Measurements from ENCODE around the gene AFF3.
A peak's percentile ranks its signal among the peaks of the same experiment; 100 is the strongest.

The AFF3 gene

GRCh38 chr2:100046961-100047947 lies 95.1 kb downstream of the AFF3 start:
- Histone ChIP-seq H3K36me3 (ENCODE audit: control insufficient read depth in 1 of 2, insufficient read depth in 2 of 2, low read depth in 1 of 2, low read length in 2 of 2) (peaks cover 0 to 15% of the 10 kb centered on the region in 2 experiments), H2AFZ (ENCODE audit: low read depth, low read length) (no peak overlapping the region), H3K27ac (ENCODE audit: low read length, poor library complexity, severe bottlenecking) (no peak overlapping the region), H3K14ac (ENCODE audit: low read length in 2 of 2) (peak overlapping the region in 1 of 2 experiments; percentile 88), H2BK120ac (ENCODE audit: low read depth, low read length) (peak overlapping the region; percentile 42), H2BK5ac (ENCODE audit: low read depth, low read length, poor library complexity, severe bottlenecking) (no peak overlapping the region), H2AK5ac (ENCODE audit: low read length, severe bottlenecking) (no peak overlapping the region), H3K9me3 (ENCODE audit: control insufficient read depth, low read length) (no peaks in the 10 kb centered on the region), H3K4me1 (ENCODE audit: control insufficient read depth, insufficient read depth, low read depth, low read length) (no peaks in the 10 kb centered on the region), H3K79me1 (replicated peaks; ENCODE audit: low read length, poor library complexity, severe bottlenecking) (peaks cover 34% of the 10 kb centered on the region), H3K4me3 (ENCODE audit: insufficient read depth in 1 of 2, low read depth in 1 of 2, low read length in 2 of 2) (peak overlapping the region in 1 of 2 experiments; percentile 29), H3K4me2 (ENCODE audit: low read length, poor library complexity, severe bottlenecking) (no peak overlapping the region), H4K91ac (ENCODE audit: low read length) (peak overlapping the region; percentile 65), H3K23ac (ENCODE audit: low read length in 2 of 2) (no peak overlapping the region), H3K4ac (ENCODE audit: low read depth in 1 of 2, low read length in 2 of 2) (peak overlapping the region in 1 of 2 experiments; percentile 71), H3K18ac (ENCODE audit: low read depth in 1 of 2, low read length in 2 of 2) (peak overlapping the region; percentile 81 to 88), H3K27me3 (ENCODE audit: control insufficient read depth in 1 of 2, insufficient read depth in 1 of 2, low read length in 2 of 2) (peaks cover 0 to 3% of the 10 kb centered on the region in 2 experiments), H2BK12ac (ENCODE audit: low read length in 2 of 2) (peak overlapping the region; percentile 84 to 95), H2BK15ac (ENCODE audit: low read depth, poor library complexity, severe bottlenecking) (peak overlapping the region; percentile 71), H4K8ac (ENCODE audit: low read length) (peak overlapping the region; percentile 69), H3K9ac (ENCODE audit: low read length) (no peak overlapping the region)
- DNase-seq: peak; percentile 79
- 70% methylated on average over 13 of the region's 15 CpGs for WGBS

- WGBS: 89% methylated on average over 8 of the region's 9 CpGs
These were observed 97.4 kb downstream of the AFF3 start for GRCh38 chr2:100045000-100045399.

GRCh38 chr2:100043891-100044255 lies 98.5 kb downstream of the AFF3 start:
- Histone ChIP-seq H3K23ac (ENCODE audit: low read length in 2 of 2) (peak overlapping the region in 1 of 2 experiments; percentile 20), H2BK12ac (ENCODE audit: low read length in 2 of 2) (no peak overlapping the region), H3K9ac (ENCODE audit: low read length) (no peak overlapping the region), H3K36me3 (ENCODE audit: control insufficient read depth in 1 of 2, insufficient read depth in 2 of 2, low read depth in 1 of 2, low read length in 2 of 2) (peaks cover 0 to 12% of the 10 kb centered on the region in 2 experiments), H4K91ac (ENCODE audit: low read length) (no peak overlapping the region), H3K4me3 (ENCODE audit: insufficient read depth in 1 of 2, low read depth in 1 of 2, low read length in 2 of 2) (no peak overlapping the region), H3K4ac (ENCODE audit: low read depth in 1 of 2, low read length in 2 of 2) (no peak overlapping the region), H3K9me3 (ENCODE audit: control insufficient read depth, low read length) (no peaks in the 10 kb centered on the region), H4K8ac (ENCODE audit: low read length) (no peak overlapping the region), H2BK120ac (ENCODE audit: low read depth, low read length) (no peak overlapping the region), H3K27ac (ENCODE audit: low read length, poor library complexity, severe bottlenecking) (no peak overlapping the region), H2BK5ac (ENCODE audit: low read depth, low read length, poor library complexity, severe bottlenecking) (no peak overlapping the region), H2BK15ac (ENCODE audit: low read depth, poor library complexity, severe bottlenecking) (no peak overlapping the region), H3K27me3 (ENCODE audit: control insufficient read depth in 1 of 2, insufficient read depth in 1 of 2, low read length in 2 of 2) (peaks cover 0 to 11% of the 10 kb centered on the region in 2 experiments), H3K4me2 (ENCODE audit: low read length, poor library complexity, severe bottlenecking) (no peak overlapping the region), H3K4me1 (ENCODE audit: control insufficient read depth, insufficient read depth, low read depth, low read length) (peaks cover 1% of the 10 kb centered on the region), H3K14ac (ENCODE audit: low read length in 2 of 2) (no peak overlapping the region), H3K79me1 (replicated peaks; ENCODE audit: low read length, poor library complexity, severe bottlenecking) (peaks cover 37% of the 10 kb centered on the region), H2AK5ac (ENCODE audit: low read length, severe bottlenecking) (no peak overlapping the region), H3K18ac (ENCODE audit: low read depth in 1 of 2, low read length in 2 of 2) (no peak overlapping the region), H2AFZ (ENCODE audit: low read depth, low read length) (no peak overlapping the region)
- WGBS: 98% methylated on average over 5 of the region's 8 CpGs
- no peak for DNase-seq

More at GRCh38 chr2:100045000-100045399, 97.4 kb downstream of the AFF3 start:
- Histone ChIP-seq H3K36me3 (ENCODE audit: control insufficient read depth in 1 of 2, insufficient read depth in 2 of 2, low read depth in 1 of 2, low read length in 2 of 2) (peaks cover 0 to 12% of the 10 kb centered on the region in 2 experiments), H4K8ac (ENCODE audit: low read length) (peak overlapping the region; percentile 6), H2AK5ac (ENCODE audit: low read length, severe bottlenecking) (no peak overlapping the region), H2BK5ac (ENCODE audit: low read depth, low read length, poor library complexity, severe bottlenecking) (no peak overlapping the region), H3K4ac (ENCODE audit: low read depth in 1 of 2, low read length in 2 of 2) (peak overlapping the region in 1 of 2 experiments; percentile 60), H3K4me2 (ENCODE audit: low read length, poor library complexity, severe bottlenecking) (no peak overlapping the region), H3K9ac (ENCODE audit: low read length) (no peak overlapping the region), H3K9me3 (ENCODE audit: control insufficient read depth, low read length) (no peaks in the 10 kb centered on the region), H3K27me3 (ENCODE audit: control insufficient read depth in 1 of 2, insufficient read depth in 1 of 2, low read length in 2 of 2) (peaks cover 0 to 11% of the 10 kb centered on the region in 2 experiments), H3K79me1 (replicated peaks; ENCODE audit: low read length, poor library complexity, severe bottlenecking) (peaks cover 32% of the 10 kb centered on the region), H3K23ac (ENCODE audit: low read length in 2 of 2) (no peak overlapping the region), H2BK12ac (ENCODE audit: low read length in 2 of 2) (peak overlapping the region; percentile 13 to 21), H3K14ac (ENCODE audit: low read length in 2 of 2) (peak overlapping the region in 1 of 2 experiments; percentile 30), H3K18ac (ENCODE audit: low read depth in 1 of 2, low read length in 2 of 2) (peak overlapping the region; percentile 55 to 70), H3K4me3 (ENCODE audit: insufficient read depth in 1 of 2, low read depth in 1 of 2, low read length in 2 of 2) (peak overlapping the region in 1 of 2 experiments; percentile 4), H2BK15ac (ENCODE audit: low read depth, poor library complexity, severe bottlenecking) (no peak overlapping the region), H2AFZ (ENCODE audit: low read depth, low read length) (no peak overlapping the region), H3K4me1 (ENCODE audit: control insufficient read depth, insufficient read depth, low read depth, low read length) (peaks cover 1% of the 10 kb centered on the region), H2BK120ac (ENCODE audit: low read depth, low read length) (no peak overlapping the region), H3K27ac (ENCODE audit: low read length, poor library complexity, severe bottlenecking) (no peak overlapping the region), H4K91ac (ENCODE audit: low read length) (peak overlapping the region; percentile 73)
- DNase-seq: no peak

Measured in mesenchymal stem cell (in vitro differentiated cells and primary cell).